ENCODE measurements around the gene RSRC1. TPM values are rescaled to one million over a fixed set of nuclear protein-coding genes. Genes with fewer than 3 reads are reported as not detected.

RSRC1 gene
- total RNA-seq, 1 experiment from 2014 or later: 39.9 TPM

DNA sequence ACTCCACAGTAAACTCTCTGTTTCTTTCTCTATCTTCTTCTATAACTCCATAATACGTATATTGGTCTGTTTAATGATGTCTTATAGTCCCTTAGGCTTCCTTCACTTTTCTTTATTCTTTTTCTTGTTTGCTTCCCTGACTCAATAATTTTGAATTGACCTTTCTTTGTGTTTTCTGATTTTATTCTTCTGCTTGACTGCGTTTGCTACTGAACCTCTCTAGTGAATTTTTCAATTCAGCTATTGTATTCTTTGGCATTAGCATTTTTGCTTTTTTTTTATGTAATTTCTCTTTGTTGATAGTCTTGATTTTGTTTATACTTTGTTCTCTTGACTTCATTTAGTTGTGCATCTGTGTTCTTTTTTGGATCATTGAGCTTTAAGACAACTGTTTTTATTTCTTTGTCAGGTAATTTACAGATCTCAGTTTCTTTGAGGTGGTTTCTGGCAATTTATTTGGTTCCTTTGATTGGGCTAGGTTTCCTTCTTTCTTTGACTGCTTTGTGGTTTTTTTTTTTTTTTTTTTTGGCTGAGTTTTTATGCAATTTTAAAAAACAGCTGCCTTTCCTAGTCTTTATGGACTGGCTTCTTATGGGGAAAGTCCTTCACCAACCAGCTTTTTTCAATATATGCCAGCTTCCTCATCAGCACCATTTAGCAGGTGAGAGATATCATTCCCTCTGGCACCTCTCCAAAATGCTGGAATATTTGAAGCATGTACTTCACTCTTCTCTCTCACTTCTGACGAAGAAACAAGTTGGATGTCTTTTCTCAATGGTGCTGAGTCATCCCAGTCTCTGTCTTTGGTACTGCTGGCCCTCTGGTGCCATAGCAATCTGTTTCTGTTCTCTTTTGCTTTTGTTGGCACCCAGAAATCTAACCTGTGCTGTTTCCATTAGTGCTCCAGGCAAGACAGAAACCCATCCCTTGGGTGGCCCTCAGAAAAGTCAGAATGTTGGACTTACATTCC, 17.6 kb downstream of the RSRC1 start:
- Histone ChIP-seq H3K27ac (no peak overlapping the region), H3K36me3 (peaks cover 32% of the 10 kb centered on the region), H3K4me3 (no peak overlapping the region), H3K27me3 (replicated peaks) (no peaks in the 10 kb centered on the region), H3K9me3 (replicated peaks) (no peaks in the 10 kb centered on the region), H3K4me1 (replicated peaks) (no peaks in the 10 kb centered on the region)
- no peak for DNase-seq (ENCODE audit: low read depth in 1 of 2, low spot score in 2 of 2)

DNA sequence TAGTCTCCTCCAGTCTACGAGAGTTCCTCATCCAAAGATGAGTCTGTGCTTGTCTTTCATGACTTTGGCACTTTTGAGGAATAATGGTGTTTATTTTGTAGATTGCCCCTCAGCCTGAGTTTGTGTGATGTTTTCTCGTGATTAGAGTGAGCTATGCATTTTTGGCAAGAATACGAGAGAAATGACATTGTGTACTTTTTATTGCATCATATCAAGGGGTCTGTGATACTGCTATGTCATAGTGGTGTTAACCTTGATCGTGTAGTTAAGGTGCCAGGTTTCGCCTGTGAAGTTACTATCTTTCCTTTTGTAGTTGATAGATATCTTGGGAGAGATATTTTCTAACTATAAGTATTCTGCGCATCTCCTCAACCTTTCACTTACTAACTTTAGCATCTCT, 18.9 kb downstream of the RSRC1 start:
- Histone ChIP-seq H3K4me1 (replicated peaks) (no peaks in the 10 kb centered on the region), H3K9me3 (replicated peaks) (no peaks in the 10 kb centered on the region), H3K27me3 (replicated peaks) (no peaks in the 10 kb centered on the region), H3K4me3 (no peak overlapping the region), H3K36me3 (peaks cover 25% of the 10 kb centered on the region), H3K27ac (no peak overlapping the region)
- DNase-seq (ENCODE audit: low read depth in 1 of 2, low spot score in 2 of 2): no peak

DNA sequence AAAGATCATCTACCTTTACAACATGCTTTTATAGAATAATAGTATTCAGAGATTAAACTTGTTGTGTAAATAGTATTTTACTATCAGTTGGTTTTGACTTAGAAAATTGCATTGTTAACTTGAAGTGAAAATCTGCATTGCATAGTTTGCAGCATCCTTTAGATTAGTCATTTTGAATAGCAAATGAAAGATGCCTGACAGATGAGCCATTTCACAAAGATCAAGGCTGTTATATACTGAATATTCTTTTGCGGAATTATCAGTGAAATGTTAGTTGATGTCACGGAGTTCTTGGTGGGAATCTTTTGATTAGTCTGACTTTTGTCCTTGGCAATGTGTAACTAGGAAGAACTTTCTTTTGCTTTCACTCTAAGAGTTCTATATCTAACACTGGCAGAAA, 24.5 kb downstream of the RSRC1 start:
- Histone ChIP-seq H3K27me3 (replicated peaks) (no peaks in the 10 kb centered on the region), H3K36me3 (0 out of 2 replicates have a peak, but pooled peaks cover 2% of the 10 kb centered on the region), H3K4me3 (no peak overlapping the region), H3K4me1 (replicated peaks) (no peaks in the 10 kb centered on the region), H3K9me3 (replicated peaks) (no peaks in the 10 kb centered on the region), H3K27ac (no peak overlapping the region)
- no peak for DNase-seq (ENCODE audit: low read depth in 1 of 2, low spot score in 2 of 2)

DNA sequence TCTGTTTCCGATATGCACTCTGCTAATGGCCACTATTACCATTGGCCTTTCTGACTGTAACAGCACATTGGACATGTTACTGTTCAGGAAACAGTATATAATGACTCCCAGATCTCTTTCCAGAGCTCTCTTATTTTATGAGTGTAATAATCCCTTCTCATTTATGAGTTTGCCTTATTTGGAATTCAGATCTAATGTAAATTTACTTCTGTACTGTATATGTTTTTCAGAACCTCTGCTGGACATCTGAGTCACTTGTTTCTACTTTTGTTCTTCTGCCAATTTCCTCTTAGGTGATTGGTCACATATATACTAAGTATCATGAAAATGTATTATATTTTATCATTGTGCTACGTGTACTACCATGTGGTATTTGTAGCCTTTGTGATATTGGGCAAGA, 30.5 kb downstream of the RSRC1 start:
- H3K27ac ChIP-seq: no peak overlapping the region
- no peaks in the 10 kb centered on the region for H3K9me3 ChIP-seq (replicated peaks)
- no peaks in the 10 kb centered on the region for H3K36me3 ChIP-seq
- H3K4me3 ChIP-seq: no peak overlapping the region
- DNase-seq (ENCODE audit: low read depth in 1 of 2, low spot score in 2 of 2): no peak
- no peaks in the 10 kb centered on the region for H3K4me1 ChIP-seq (replicated peaks)
- H3K27me3 ChIP-seq (replicated peaks): no peaks in the 10 kb centered on the region

DNA sequence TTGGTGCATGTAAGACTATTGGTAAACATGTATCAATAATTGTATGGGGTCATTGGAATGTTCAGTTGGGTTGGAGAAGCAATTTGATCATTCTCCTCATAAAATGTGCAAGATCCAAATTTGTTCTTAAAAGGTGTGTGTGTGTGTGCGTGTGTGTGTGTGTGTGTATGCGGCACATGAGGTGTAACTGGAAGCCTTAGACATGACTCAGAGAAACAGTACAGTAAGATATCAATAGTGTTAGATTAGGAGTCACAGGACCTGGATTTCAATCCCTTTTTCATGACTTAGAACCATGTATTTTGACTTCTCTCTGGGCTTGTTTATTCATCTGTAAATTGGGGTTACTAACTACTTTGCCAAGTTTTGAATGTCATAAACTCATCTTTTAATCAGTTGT, 38.3 kb downstream of the RSRC1 start:
- H3K4me1 ChIP-seq (replicated peaks): no peaks in the 10 kb centered on the region
- no peaks in the 10 kb centered on the region for H3K9me3 ChIP-seq (replicated peaks)
- no peaks in the 10 kb centered on the region for H3K27me3 ChIP-seq (replicated peaks)
- H3K36me3 ChIP-seq: no peaks in the 10 kb centered on the region
- H3K27ac ChIP-seq: no peak overlapping the region
- no peak overlapping the region for H3K4me3 ChIP-seq
- DNase-seq (ENCODE audit: low read depth in 1 of 2, low spot score in 2 of 2): no peak

DNA sequence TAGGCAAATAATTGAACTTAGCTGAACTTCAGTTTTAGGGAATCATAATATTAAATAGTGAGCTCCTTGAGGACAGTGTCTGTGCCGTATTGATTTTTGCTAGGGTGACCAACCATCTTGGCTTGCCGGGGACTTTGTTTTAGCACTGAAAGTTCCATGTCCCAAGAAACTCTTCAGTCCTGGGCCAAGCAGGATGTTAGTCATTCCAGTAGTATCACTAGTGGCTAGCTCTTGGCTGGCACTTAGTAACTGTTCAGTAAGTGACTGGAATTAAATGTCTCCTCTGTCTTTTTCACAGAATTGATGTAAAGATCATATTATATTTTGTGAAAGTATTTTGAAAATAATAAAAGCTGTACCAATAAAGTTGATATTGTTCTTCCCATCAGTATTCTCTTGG, 42.3 kb downstream of the RSRC1 start:
- Histone ChIP-seq H3K27ac (no peak overlapping the region), H3K9me3 (replicated peaks) (no peaks in the 10 kb centered on the region), H3K27me3 (replicated peaks) (no peaks in the 10 kb centered on the region), H3K4me3 (no peak overlapping the region), H3K36me3 (no peaks in the 10 kb centered on the region), H3K4me1 (replicated peaks) (no peaks in the 10 kb centered on the region)
- DNase-seq (ENCODE audit: low read depth in 1 of 2, low spot score in 2 of 2): no peak

DNA sequence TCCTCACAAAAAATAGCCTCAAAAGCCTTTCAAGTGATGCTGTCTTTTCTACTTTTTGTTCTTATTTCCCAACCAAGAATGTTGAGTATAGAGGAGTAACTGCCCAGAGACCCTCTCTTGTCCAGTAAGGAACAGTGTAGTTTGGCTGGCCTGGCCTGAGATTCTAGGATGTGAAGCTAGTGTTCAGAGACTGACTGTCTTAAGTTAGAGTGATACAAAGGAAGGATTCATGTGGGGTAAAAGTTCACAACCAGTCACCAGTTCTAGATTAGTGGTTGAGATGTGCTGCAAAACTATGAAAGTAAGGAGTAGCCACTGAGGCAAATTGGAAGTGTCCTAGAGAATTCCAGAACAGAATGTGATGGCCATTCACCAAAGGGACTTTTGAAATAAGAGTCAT, 49.1 kb downstream of the RSRC1 start:
- DNase-seq (ENCODE audit: low read depth in 1 of 2, low spot score in 2 of 2): no peak

DNA sequence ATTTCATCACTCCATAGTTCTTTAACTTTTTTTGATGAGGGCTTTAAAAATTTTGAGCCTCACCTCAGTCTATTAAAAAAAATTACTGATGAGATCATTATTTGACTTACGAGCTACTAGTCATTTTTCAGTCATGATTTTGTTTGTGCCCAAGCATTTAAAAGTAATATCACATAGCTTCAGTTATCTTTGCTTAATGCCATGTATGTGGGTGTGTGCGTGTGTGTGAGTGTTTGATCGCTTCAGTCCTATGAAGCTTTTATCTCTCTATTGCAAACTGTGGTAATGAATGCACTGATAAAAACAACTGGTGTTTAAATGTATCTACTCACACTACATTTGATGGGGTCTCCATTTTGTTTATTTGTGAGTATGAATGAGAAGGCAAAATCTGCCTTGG, 49.8 kb downstream of the RSRC1 start:
- Histone ChIP-seq H3K4me3 (no peak overlapping the region), H3K27ac (no peak overlapping the region), H3K36me3 (no peaks in the 10 kb centered on the region), H3K27me3 (replicated peaks) (no peaks in the 10 kb centered on the region), H3K9me3 (replicated peaks) (no peaks in the 10 kb centered on the region), H3K4me1 (replicated peaks) (peaks cover 8% of the 10 kb centered on the region; the same call in 1 of the 2 replicates)
- DNase-seq (ENCODE audit: low read depth in 1 of 2, low spot score in 2 of 2): no peak

More for the DNA sequence above, 49.1 kb downstream of the RSRC1 start:
- Histone ChIP-seq H3K36me3 (no peaks in the 10 kb centered on the region), H3K4me3 (no peak overlapping the region), H3K27ac (no peak overlapping the region), H3K27me3 (replicated peaks) (no peaks in the 10 kb centered on the region), H3K4me1 (replicated peaks) (peaks cover 8% of the 10 kb centered on the region; the same call in 1 of the 2 replicates), H3K9me3 (replicated peaks) (no peaks in the 10 kb centered on the region)

DNA sequence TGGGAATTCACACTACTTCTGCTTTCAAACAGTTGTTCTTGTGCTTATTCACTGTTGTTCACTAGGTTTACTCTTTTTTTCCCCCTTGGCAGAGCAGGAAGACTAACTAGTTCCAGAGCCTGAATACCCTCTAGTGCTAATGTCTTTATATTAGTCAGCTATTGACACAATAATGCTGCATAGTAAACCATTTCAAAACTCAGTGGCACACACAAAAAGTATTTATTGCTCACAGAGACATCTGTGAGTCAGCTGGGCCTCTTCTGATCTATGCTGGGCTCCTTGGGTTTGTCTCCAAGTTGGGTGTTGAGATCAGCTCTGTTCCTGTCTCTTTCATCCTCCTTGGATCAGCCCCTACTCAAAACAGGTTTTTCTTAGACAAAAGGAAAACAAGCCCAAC, 51.1 kb downstream of the RSRC1 start:
- Histone ChIP-seq H3K4me3 (no peak overlapping the region), H3K4me1 (replicated peaks) (peaks cover 8% of the 10 kb centered on the region; the same call in 1 of the 2 replicates), H3K9me3 (replicated peaks) (no peaks in the 10 kb centered on the region), H3K27me3 (replicated peaks) (no peaks in the 10 kb centered on the region), H3K36me3 (no peaks in the 10 kb centered on the region), H3K27ac (no peak overlapping the region)
- peak in 1 of 2 experiments; percentile 26 for DNase-seq (ENCODE audit: low read depth in 1 of 2, low spot score in 2 of 2)

DNA sequence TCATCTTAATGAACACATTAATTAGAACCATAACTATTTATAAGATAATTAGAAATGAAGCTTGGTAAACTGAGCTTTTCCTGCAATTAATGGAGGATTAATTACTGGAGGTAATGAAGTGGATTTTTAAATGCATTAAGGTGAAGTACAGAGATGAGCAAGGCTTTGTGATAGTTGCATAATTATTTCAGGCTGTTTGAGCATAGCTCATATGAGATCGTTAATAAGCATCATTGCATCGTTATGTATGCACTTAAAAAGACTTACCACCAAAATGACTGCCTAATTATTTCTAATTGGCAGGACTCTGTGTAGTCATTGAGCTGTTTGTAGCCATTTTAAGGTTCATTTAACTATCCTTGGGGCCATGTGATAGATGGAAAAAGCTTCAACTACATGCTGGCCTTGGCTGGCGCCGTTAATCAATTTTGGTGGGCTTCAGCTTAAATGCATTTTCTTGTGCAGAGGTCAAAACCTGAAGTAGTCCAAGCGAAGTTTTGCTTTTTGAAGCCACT, 55.3 kb downstream of the RSRC1 start:
- Histone ChIP-seq H3K9me3 (replicated peaks) (no peaks in the 10 kb centered on the region), H3K36me3 (no peaks in the 10 kb centered on the region), H3K27ac (no peak overlapping the region), H3K4me1 (replicated peaks) (peaks cover 27% of the 10 kb centered on the region), H3K4me3 (no peak overlapping the region), H3K27me3 (replicated peaks) (no peaks in the 10 kb centered on the region)
- no peak for DNase-seq (ENCODE audit: low read depth in 1 of 2, low spot score in 2 of 2)

DNA sequence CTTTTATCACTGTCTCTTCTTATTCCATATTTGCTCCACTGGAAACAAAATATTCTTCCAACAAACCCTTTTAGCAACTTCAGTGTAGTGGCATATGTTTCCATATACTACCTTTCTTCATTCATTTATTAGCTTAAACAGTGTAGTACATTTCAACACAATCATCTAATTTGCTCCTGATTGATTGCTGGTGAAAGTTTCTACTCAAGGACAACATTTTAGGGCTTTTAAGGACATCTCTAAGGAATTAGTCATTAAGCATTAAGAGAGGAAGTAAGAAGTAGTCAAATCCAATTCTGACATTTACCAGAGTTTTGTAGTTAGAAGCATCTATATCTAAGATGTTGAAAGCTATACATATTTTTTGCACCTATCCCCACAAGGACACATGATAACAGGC, 55.8 kb downstream of the RSRC1 start:
- H3K4me1 ChIP-seq (replicated peaks): peaks cover 27% of the 10 kb centered on the region
- H3K36me3 ChIP-seq: no peaks in the 10 kb centered on the region
- no peak overlapping the region for H3K27ac ChIP-seq
- H3K27me3 ChIP-seq (replicated peaks): no peaks in the 10 kb centered on the region
- no peak overlapping the region for H3K4me3 ChIP-seq
- no peak for DNase-seq (ENCODE audit: low read depth in 1 of 2, low spot score in 2 of 2)
- no peaks in the 10 kb centered on the region for H3K9me3 ChIP-seq (replicated peaks)

DNA sequence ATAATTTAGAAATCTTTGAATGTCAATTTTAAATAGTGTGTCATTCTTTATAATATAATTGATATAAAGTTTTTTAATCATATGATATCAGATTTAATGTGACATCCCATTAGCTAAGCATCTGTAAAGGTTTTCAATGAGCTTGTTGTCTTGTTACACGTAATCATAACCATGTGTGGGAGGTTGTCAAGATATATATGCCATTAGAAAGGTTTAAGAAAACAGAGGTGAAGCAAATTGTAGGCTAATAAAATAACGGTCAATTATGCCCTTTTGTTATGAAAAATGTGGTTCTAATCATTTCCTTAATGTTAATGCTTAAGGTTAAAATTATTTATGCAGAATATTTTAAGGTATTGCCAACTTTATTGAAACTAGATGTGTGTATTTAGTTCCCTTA, 56.3 kb downstream of the RSRC1 start:
- Histone ChIP-seq H3K36me3 (no peaks in the 10 kb centered on the region), H3K27ac (no peak overlapping the region), H3K9me3 (replicated peaks) (no peaks in the 10 kb centered on the region), H3K4me3 (no peak overlapping the region), H3K27me3 (replicated peaks) (no peaks in the 10 kb centered on the region), H3K4me1 (replicated peaks) (peaks cover 22% of the 10 kb centered on the region)
- DNase-seq (ENCODE audit: low read depth in 1 of 2, low spot score in 2 of 2): no peak

DNA sequence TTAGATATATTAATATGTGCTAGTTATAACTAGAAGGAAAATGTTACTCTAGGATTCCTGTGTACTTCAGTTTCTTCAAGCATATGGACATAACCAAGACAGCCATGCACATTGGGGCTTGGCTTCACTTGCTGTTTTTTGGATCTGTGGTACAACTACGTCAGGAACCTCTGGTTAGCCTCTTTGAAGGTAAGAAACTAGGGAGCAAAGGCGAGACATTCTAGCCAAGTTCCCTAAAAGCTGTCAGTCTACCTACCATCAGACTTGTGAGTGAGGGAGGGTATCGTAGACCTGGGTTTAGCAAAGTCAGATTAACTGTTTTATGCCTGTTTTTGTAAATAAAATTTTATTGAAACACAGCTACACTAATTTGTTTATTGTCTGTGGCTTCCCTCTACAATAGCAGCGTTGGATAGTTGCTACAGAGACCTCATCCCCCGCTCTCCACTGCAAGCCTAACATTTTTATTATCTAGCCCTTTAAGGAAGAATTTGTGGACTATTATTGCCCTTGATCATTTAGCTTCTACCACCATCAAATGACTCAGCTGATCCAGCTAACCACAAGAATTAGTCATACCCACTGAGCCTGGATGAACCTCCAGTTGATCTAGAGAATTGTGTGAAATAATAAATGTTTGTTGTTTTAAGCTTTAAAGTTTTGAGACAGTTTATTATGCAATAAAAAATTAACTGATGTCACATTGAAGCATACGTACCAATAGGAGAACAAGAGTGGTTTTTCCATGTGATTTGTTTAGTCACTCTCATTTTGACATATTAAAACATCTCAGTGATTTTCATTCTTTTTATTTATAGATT, 58.1 kb downstream of the RSRC1 start:
- H3K27ac ChIP-seq: no peak overlapping the region
- peaks cover 19% of the 10 kb centered on the region for H3K4me1 ChIP-seq (replicated peaks)
- H3K36me3 ChIP-seq: no peaks in the 10 kb centered on the region

DNA sequence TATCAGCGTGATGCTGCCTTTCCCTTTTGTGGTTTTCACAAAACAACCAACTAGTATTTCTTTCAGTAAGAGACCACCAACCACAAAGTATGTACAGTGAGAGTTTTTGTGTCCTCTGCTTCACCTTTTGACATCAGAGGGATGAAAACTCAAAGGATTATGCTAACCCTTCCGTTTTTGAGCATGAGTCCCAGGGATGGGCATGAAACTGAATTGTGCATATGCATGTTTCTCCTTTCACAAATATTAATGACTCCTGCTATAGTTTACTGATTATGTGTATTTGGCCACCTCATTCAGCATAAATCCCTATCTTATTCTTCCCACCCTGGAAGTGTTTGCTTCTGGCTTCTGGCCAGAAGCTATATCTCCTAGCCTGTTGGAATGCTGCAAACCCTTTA, 59.2 kb downstream of the RSRC1 start:
- peak in 1 of 2 experiments; percentile 18 for DNase-seq (ENCODE audit: low read depth in 1 of 2, low spot score in 2 of 2)
- H3K27ac ChIP-seq: no peak overlapping the region
- H3K27me3 ChIP-seq (replicated peaks): no peaks in the 10 kb centered on the region

More for the DNA sequence above, 58.1 kb downstream of the RSRC1 start:
- Histone ChIP-seq H3K27me3 (replicated peaks) (no peaks in the 10 kb centered on the region), H3K9me3 (replicated peaks) (no peaks in the 10 kb centered on the region), H3K4me3 (no peak overlapping the region)
- DNase-seq (ENCODE audit: low read depth in 1 of 2, low spot score in 2 of 2): peak; percentile 70 to 87

More for the DNA sequence above, 59.2 kb downstream of the RSRC1 start:
- H3K4me3 ChIP-seq: no peak overlapping the region
- H3K36me3 ChIP-seq: no peaks in the 10 kb centered on the region
- H3K4me1 ChIP-seq (replicated peaks): peaks cover 19% of the 10 kb centered on the region
- no peaks in the 10 kb centered on the region for H3K9me3 ChIP-seq (replicated peaks)
